HepG2 (cell line): ENCODE results near the gene TYW1.
A peak's percentile ranks its signal among the peaks of the same experiment; 100 is the strongest.
"Not testable (repeated sequence)": the region's sequence is repeated elsewhere in the genome, so short reads cannot be mapped to it uniquely, and the experiment has no call there.

ENCODE experiments used
- BCLAF1 ChIP-seq: fragments of 450-650 bp; IDR thresholded peaks from 2 replicates; pipeline ENCODE4 v1.6.1; 2017; ENCODE audit warnings: mild to moderate bottlenecking
- CHD2 ChIP-seq: IDR thresholded peaks from 2 replicates; pipeline ENCODE4 v1.6.1; 2011; ENCODE audit warnings: low read depth, low read length, improper control_type of control experiment
- CTCF ChIP-seq: sonication (generic); formaldehyde crosslinking; IDR thresholded peaks from 2 replicates; pipeline ENCODE4 v1.5.0; 2020; ENCODE audit warnings: mild to moderate bottlenecking, missing genetic modification reagents, moderate library complexity
- JUND ChIP-seq: sonication (generic); formaldehyde crosslinking; IDR thresholded peaks from 2 replicates; pipeline ENCODE4 v1.8.0; 2022; ENCODE audit warnings: mild to moderate bottlenecking, missing genetic modification reagents
- RFX3 ChIP-seq: IDR thresholded peaks from 2 replicates; pipeline ENCODE4 v1.6.1; 2016; ENCODE audit warnings: missing biosample characterization, missing genetic modification reagents
- ZMYM4 ChIP-seq: sonication (generic); formaldehyde crosslinking; IDR thresholded peaks from 2 replicates; pipeline ENCODE4 v1.8.1; 2023; ENCODE audit warnings: mild to moderate bottlenecking, missing genetic modification reagents

GRCh38 chr7:67000601-67001258, 4.1 kb downstream of the TYW1 start:
- not testable (repeated sequence) for TF ChIP-seq BCLAF1; CHD2; RFX3 (CRISPR knock-in tag); ZMYM4; JUND
- peak; percentile 18; the same call in 1 of the 2 replicates for TF ChIP-seq CTCF
